H1 (cell line): ENCODE data around the gene SGCG. TPM values are rescaled to one million over a fixed set of nuclear protein-coding genes. Genes with fewer than 3 reads are reported as not detected.

Experiments used
- CTCF ChIA-PET: fragments of 300-600 bp; sonication (Branson Sonifier 250); formaldehyde crosslinking; loops from one replicate; lab custom pipeline; 2021; ENCODE audit not compliant: partially characterized antibody; lab: Charles Lee
- POLR2A ChIA-PET: fragments of 300-600 bp; sonication (Branson Sonifier 250); formaldehyde crosslinking; loops from one replicate; lab custom pipeline; 2021; ENCODE audit warnings: inconsistent platforms; ENCODE audit not compliant: partially characterized antibody; lab: Charles Lee
- DNase-seq, 2 experiments: peaks; one replicate each; pipeline versions ENCODE4 v3.0.0 to v3.0.0-alpha.2; 2010 to 2022; ENCODE audit warnings: low spot score in 2 of 2, low read depth in 1 of 2, mixed read lengths in 1 of 2
- FAIRE-seq: peaks from 2 replicates; lab custom pipeline; 2011; peaks lifted over from hg19 to GRCh38; lab: Jason Lieb, UNC
- H2AFZ ChIP-seq: 2 replicates; pipeline ENCODE4 v1.8.1; 2012; ENCODE audit warnings: low read length, inconsistent platforms
- H2AK5ac ChIP-seq: 2 replicates; pipeline ENCODE4 v1.6.1; 2013; ENCODE audit warnings: low read depth, low read length
- H2BK120ac ChIP-seq: replicated peaks from 2 replicates; pipeline ENCODE3; 2013; ENCODE audit warnings: low read depth, low read length, inconsistent platforms
- H2BK12ac ChIP-seq: 2 replicates; pipeline ENCODE4 v1.6.1; 2013; ENCODE audit warnings: low read depth, low read length
- H2BK15ac ChIP-seq: 2 replicates; pipeline ENCODE4 v1.6.1; 2013; ENCODE audit warnings: low read length
- H2BK20ac ChIP-seq: 2 replicates; pipeline ENCODE4 v1.6.1; 2013; ENCODE audit warnings: low read length
- H2BK5ac ChIP-seq: 2 replicates; pipeline ENCODE4 v1.6.1; 2013; ENCODE audit warnings: low read depth, low read length
- H3K14ac ChIP-seq: 2 replicates; pipeline ENCODE4 v1.6.1; 2013; ENCODE audit warnings: inconsistent platforms; ENCODE audit not compliant: insufficient read length
- H3K18ac ChIP-seq: 2 replicates; pipeline ENCODE4 v1.6.1; 2013; ENCODE audit warnings: low read length; ENCODE audit errors: extremely low read depth
- H3K23ac ChIP-seq: 2 replicates; pipeline ENCODE4 v1.6.1; 2013; ENCODE audit warnings: inconsistent platforms; ENCODE audit not compliant: insufficient read length
- H3K23me2 ChIP-seq: 2 replicates; pipeline ENCODE4 v1.6.1; 2013; ENCODE audit warnings: low read depth, low read length
- H3K27ac ChIP-seq: 2 replicates; pipeline ENCODE4 v1.6.1; 2011; ENCODE audit warnings: low read depth, low read length, inconsistent platforms
- H3K27me3 ChIP-seq, 4 experiments: replicated peaks in 1 of 4; 1 replicate in 1 of 4; 2 replicates in 3 of 4; pipeline versions ENCODE4 v1.6.1 to v1.8.1; 2011 to 2013; ENCODE audit warnings: low read length in 3 of 4, mild to moderate bottlenecking in 3 of 4, inconsistent platforms in 2 of 4, mixed read lengths in 2 of 4, moderate library complexity in 1 of 4; ENCODE audit not compliant: control insufficient read depth in 3 of 4, insufficient read depth in 3 of 4; ENCODE audit errors: extremely low read depth in 1 of 4
- H3K36me3 ChIP-seq, 4 experiments: 2 replicates each; pipeline versions ENCODE4 v1.6.1 to v1.8.1; 2011 to 2013; ENCODE audit warnings: mild to moderate bottlenecking in 4 of 4, low read length in 3 of 4, moderate library complexity in 2 of 4, control low read depth in 1 of 4, inconsistent platforms in 1 of 4; ENCODE audit not compliant: insufficient read depth in 4 of 4, control insufficient read depth in 2 of 4
- H3K4ac ChIP-seq: replicated peaks from 2 replicates; pipeline ENCODE3; 2013; ENCODE audit warnings: low read length, low read depth, mixed read lengths, inconsistent platforms; ENCODE audit not compliant: insufficient read length
- H3K4me1 ChIP-seq, 4 experiments: replicated peaks in 1 of 4; 1 replicate in 1 of 4; 2 replicates in 3 of 4; pipeline versions ENCODE4 v1.6.1 to v1.8.1; 2011 to 2013; ENCODE audit warnings: low read length in 3 of 4, inconsistent platforms in 2 of 4, mixed read lengths in 1 of 4; ENCODE audit not compliant: insufficient read depth in 4 of 4, control insufficient read depth in 3 of 4
- H3K4me2 ChIP-seq, 2 experiments: 2 replicates each; pipeline versions ENCODE4 v1.6.1 to v1.8.1; 2011 to 2013; ENCODE audit warnings: low read depth in 2 of 2, low read length in 2 of 2, control low read depth in 1 of 2, inconsistent platforms in 1 of 2, mild to moderate bottlenecking in 1 of 2; ENCODE audit not compliant: insufficient read depth in 1 of 2
- H3K4me3 ChIP-seq, 4 experiments: fragments of 200-600, 300-600 bp in 1 of 4; sonication (generic), shearing (Covaris generic), sonication (Bioruptor Twin) in 1 of 4; 2 replicates each; pipeline versions ENCODE4 v1.5.1 to v1.8.1; 2011 to 2016; ENCODE audit warnings: low read length in 4 of 4, low read depth in 3 of 4, control low read depth in 2 of 4, inconsistent platforms in 2 of 4, mild to moderate bottlenecking in 2 of 4, mixed read lengths in 1 of 4, moderate library complexity in 1 of 4; ENCODE audit not compliant: insufficient read depth in 2 of 4; ENCODE audit errors: extremely low read depth in 1 of 4
- H3K56ac ChIP-seq: replicated peaks from 2 replicates; pipeline ENCODE3; 2013; ENCODE audit warnings: low read depth, mild to moderate bottlenecking, mixed read lengths, low read length, inconsistent platforms; ENCODE audit not compliant: insufficient read length
- H3K79me1 ChIP-seq: 2 replicates; pipeline ENCODE4 v1.6.1; 2013; ENCODE audit warnings: low read depth, low read length, control low read depth
- H3K79me2 ChIP-seq, 2 experiments: 2 replicates each; pipeline versions ENCODE4 v1.6.1 to v1.8.1; 2012 to 2013; ENCODE audit warnings: low read length in 2 of 2, mild to moderate bottlenecking in 2 of 2, inconsistent platforms in 1 of 2; ENCODE audit not compliant: insufficient read depth in 2 of 2, control insufficient read depth in 1 of 2
- H3K9ac ChIP-seq, 4 experiments: replicated peaks in 1 of 4; 1 replicate in 1 of 4; 2 replicates in 3 of 4; pipeline versions ENCODE4 v1.6.1 to v1.8.1; 2011 to 2013; ENCODE audit warnings: low read depth in 3 of 4, low read length in 3 of 4, control low read depth in 2 of 4, mild to moderate bottlenecking in 2 of 4, moderate library complexity in 2 of 4, inconsistent platforms in 1 of 4; ENCODE audit errors: extremely low read depth in 1 of 4
- H3K9me3 ChIP-seq, 2 experiments: 2 replicates each; pipeline versions ENCODE4 v1.6.1 to v1.8.1; 2012 to 2013; ENCODE audit warnings: mild to moderate bottlenecking in 2 of 2, moderate library complexity in 2 of 2, control low read depth in 1 of 2, inconsistent platforms in 1 of 2, low read depth in 1 of 2, low read length in 1 of 2, mixed read lengths in 1 of 2; ENCODE audit not compliant: insufficient read depth in 2 of 2
- H4K20me1 ChIP-seq, 2 experiments: replicated peaks in 1 of 2; 2 replicates each; pipeline versions ENCODE3 to v1.8.1; 2011 to 2013; ENCODE audit warnings: inconsistent platforms in 2 of 2, low read length in 2 of 2, mild to moderate bottlenecking in 1 of 2; ENCODE audit not compliant: insufficient read depth in 2 of 2, control insufficient read depth in 1 of 2
- H4K5ac ChIP-seq: 2 replicates; pipeline ENCODE4 v1.6.1; 2013; ENCODE audit warnings: low read length, low read depth, mixed read lengths, inconsistent platforms; ENCODE audit not compliant: insufficient read length
- H4K8ac ChIP-seq: 2 replicates; pipeline ENCODE4 v1.8.0; 2013; ENCODE audit warnings: mild to moderate bottlenecking, moderate library complexity, low read length, inconsistent platforms; ENCODE audit not compliant: insufficient read depth; ENCODE audit errors: extremely low read depth
- H4K91ac ChIP-seq: replicated peaks from 2 replicates; pipeline ENCODE3; 2013; ENCODE audit warnings: low read length, mixed read lengths, inconsistent platforms; ENCODE audit not compliant: insufficient read length
- ATF2 ChIP-seq: IDR thresholded peaks from 2 replicates; pipeline ENCODE4 v1.6.1; 2012; ENCODE audit warnings: low read length, inconsistent platforms
- BCL11A ChIP-seq, 2 experiments: IDR thresholded peaks; one replicate each; pipeline ENCODE4 v1.6.1; 2011; ENCODE audit warnings: low read depth in 2 of 2, low read length in 2 of 2, mild to moderate bottlenecking in 2 of 2
- CBX5 ChIP-seq: fragments of 300-800, 300-1000 bp; sonication (generic); IDR thresholded peaks from 2 replicates; pipeline ENCODE4 v1.7.1; 2016; ENCODE audit warnings: antibody characterized with exemption, low read length, low read depth
- CHD2 ChIP-seq: IDR thresholded peaks from 2 replicates; pipeline ENCODE4 v1.6.1; 2012; ENCODE audit warnings: low read length, improper control_type of control experiment
- CTBP2 ChIP-seq: IDR thresholded peaks from 2 replicates; pipeline ENCODE4 v1.7.0; 2011; ENCODE audit warnings: borderline replicate concordance, mild to moderate bottlenecking, moderate library complexity, mixed read lengths, low read length; ENCODE audit not compliant: insufficient read depth, insufficient read length
- E2F6 ChIP-seq: IDR thresholded peaks from 2 replicates; pipeline ENCODE4 v1.6.1; 2012; ENCODE audit warnings: inconsistent platforms
- HDAC2 ChIP-seq, 2 experiments: fragments of 300-600 bp in 1 of 2; sonication (generic) in 1 of 2; IDR thresholded peaks; 2 replicates each; pipeline ENCODE4 v1.6.1; 2011 to 2012; ENCODE audit warnings: low read depth in 2 of 2, low read length in 2 of 2, mild to moderate bottlenecking in 2 of 2, moderate library complexity in 2 of 2, borderline replicate concordance in 1 of 2, inconsistent platforms in 1 of 2
- RBBP5 ChIP-seq: IDR thresholded peaks from 2 replicates; pipeline ENCODE4 v1.7.1; 2012; ENCODE audit warnings: low read depth, mild to moderate bottlenecking, inconsistent platforms, low read length, moderate library complexity, borderline replicate concordance
- SIRT6 ChIP-seq: IDR thresholded peaks from one replicate; pipeline ENCODE4 v1.7.1; 2012; ENCODE audit warnings: low read length, inconsistent platforms
- TAF7 ChIP-seq: optimal IDR thresholded peaks from 2 replicates; pipeline ENCODE3; 2011; ENCODE audit warnings: low read depth, mild to moderate bottlenecking, inconsistent platforms, low read length, moderate library complexity, borderline replicate concordance
- TBP ChIP-seq: IDR thresholded peaks from 2 replicates; pipeline ENCODE4 v1.6.1; 2011; ENCODE audit warnings: low read depth, low read length, improper control_type of control experiment
- WGBS, 2 experiments: shearing (Covaris generic) in 1 of 2; methylation state at CpG; one replicate each; pipeline versions ENCODE4 v1.1.6 to v1.1.7; 2013 to 2015; ENCODE audit warnings: low lambda C conversion rate in 2 of 2, mixed read lengths in 2 of 2, inconsistent platforms in 1 of 2, low coverage in 1 of 2, missing lambda C conversion rate in 1 of 2; ENCODE audit not compliant: insufficient replicate concordance in 2 of 2, insufficient coverage in 1 of 2, insufficient read length in 1 of 2; ENCODE audit errors: extremely low coverage in 1 of 2, missing lambda C conversion rate in 1 of 2; 5-methylcytosine and 5-hydroxymethylcytosine counted together
- polyA plus RNA-seq, 7 experiments: library from polyadenylated mRNA; depleted of rRNA in 3 of 7; stranded (reverse) in 5 of 7; unstranded in 2 of 7; fragments of >200 nt in 5 of 7; fragments of 200-250 nt in 2 of 7; gene quantifications; 1 replicate in 5 of 7; 2 replicates in 1 of 7; 4 replicates in 1 of 7; pipeline versions ENCODE4 v1.2.1 to v1.2.3, GENCODE V29; 2011 to 2013; ENCODE audit warnings: missing spikeins in 2 of 7, mixed read lengths in 2 of 7
- total RNA-seq: library from RNA; stranded (reverse); fragmentation: NEBNext Ultra II Directional; extraction: Animal tissue kit (Norgen Biotek cat#: 25700); gene quantifications from 2 replicates; pipeline ENCODE4 v1.2.1, GENCODE V29; 2021

The SGCG gene
- total and polyA plus RNA-seq, 2 of the 8 experiments (the other 6 are each of a cell fraction or from before 2014, with no cell fraction given) = 0.05 TPM; not detected in 1

GRCh38 chr13:23161481-23161825 lies 19.3 kb upstream of the SGCG start:
- H4K5ac ChIP-seq = no peak overlapping the region
- no peak overlapping the region for H3K9ac ChIP-seq
- DNase-seq = no peak
- no peak overlapping the region for H2BK20ac ChIP-seq
- H3K56ac ChIP-seq = no peak overlapping the region
- no peaks in the 10 kb centered on the region for H3K79me2 ChIP-seq
- no peak overlapping the region for H2BK5ac ChIP-seq
- H3K9me3 ChIP-seq = no peaks in the 10 kb centered on the region
- H3K36me3 ChIP-seq = no peaks in the 10 kb centered on the region
- CTCF ChIA-PET = interaction anchor here (0.9 to 1.0 kb wide), 2 partner anchors 19 to 755 kb away, joined by 3 read pairs; no protein-coding TSS in a partner anchor
- H4K8ac ChIP-seq = no peak overlapping the region
- H3K27ac ChIP-seq = no peak overlapping the region
- no peaks in the 10 kb centered on the region for H3K4me1 ChIP-seq
- H3K27me3 ChIP-seq = peaks cover 3 to 17% (median 9%) of the 10 kb centered on the region in 4 experiments
- no peak for FAIRE-seq
- H3K23ac ChIP-seq = no peak overlapping the region
- H4K20me1 ChIP-seq = no peaks in the 10 kb centered on the region
- no peak overlapping the region for H2BK15ac ChIP-seq
- peak overlapping the region in 1 of 2 experiments; percentile 61; a peak in 1 of 4 replicates for H3K4me2 ChIP-seq
- peaks cover 14% of the 10 kb centered on the region for H3K23me2 ChIP-seq
- no peak overlapping the region for H3K18ac ChIP-seq
- no peak overlapping the region for H2AFZ ChIP-seq
- H3K14ac ChIP-seq = no peak overlapping the region
- 84% methylated on average over 3 of the region's 3 CpGs; no CpG with 5 or more reads in 1 of the 2 experiments for whole genome bisulfite sequencing, 2 experiments
- no peak overlapping the region for H2AK5ac ChIP-seq
- no peak overlapping the region for H3K4ac ChIP-seq
- no peak overlapping the region for H2BK120ac ChIP-seq
- H3K79me1 ChIP-seq = no peaks in the 10 kb centered on the region
- no peak overlapping the region for H2BK12ac ChIP-seq
- POLR2A ChIA-PET = interaction anchor here (1.0 kb wide), 1 partner anchor 19 kb away, joined by 3 read pairs; the partner anchor contains the start of gene SGCG
- no peak overlapping the region for H4K91ac ChIP-seq
- H3K4me3 ChIP-seq = peak overlapping the region in 1 of 4 experiments; percentile 59; a peak in 1 of 8 replicates
- TF ChIP-seq CTBP2 (no peak), E2F6 (no peak), CHD2 (no peak), ATF2 (no peak), TAF7 (no peak), CBX5 (no peak), RBBP5 (no peak), HDAC2 (IDR thresholded peaks at IDR 0.05; ENCODE audit: borderline replicate concordance in 1 of 2, low read depth in 2 of 2, low read length in 2 of 2) (no peak), SIRT6 (no peak), BCL11A (IDR thresholded peaks at IDR 0.05; ENCODE audit: low read depth in 2 of 2, low read length in 2 of 2) (no peak), TBP (no peak)
